ENCODE results near the gene AGK.

DNA sequence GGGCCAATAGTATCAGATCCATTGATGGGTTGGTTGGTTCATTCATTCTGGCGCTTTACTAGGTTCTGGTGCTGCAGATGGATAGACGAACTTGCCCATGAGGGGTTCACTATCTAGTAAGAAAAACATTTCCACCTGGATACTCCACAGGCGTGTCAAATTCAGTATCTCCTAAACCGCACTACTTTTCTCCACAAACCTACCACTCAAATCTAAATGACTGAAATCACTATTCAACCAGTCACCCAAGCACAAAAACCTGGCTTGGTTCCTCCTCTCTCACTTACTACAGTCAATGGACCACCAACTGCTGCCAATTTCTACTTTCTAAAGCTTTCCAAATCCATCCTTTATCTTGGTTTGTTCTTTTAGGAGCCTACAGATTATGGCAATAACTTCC lies 572 bp downstream of the AGK start:
- TF ChIP-seq, protein P1, sequence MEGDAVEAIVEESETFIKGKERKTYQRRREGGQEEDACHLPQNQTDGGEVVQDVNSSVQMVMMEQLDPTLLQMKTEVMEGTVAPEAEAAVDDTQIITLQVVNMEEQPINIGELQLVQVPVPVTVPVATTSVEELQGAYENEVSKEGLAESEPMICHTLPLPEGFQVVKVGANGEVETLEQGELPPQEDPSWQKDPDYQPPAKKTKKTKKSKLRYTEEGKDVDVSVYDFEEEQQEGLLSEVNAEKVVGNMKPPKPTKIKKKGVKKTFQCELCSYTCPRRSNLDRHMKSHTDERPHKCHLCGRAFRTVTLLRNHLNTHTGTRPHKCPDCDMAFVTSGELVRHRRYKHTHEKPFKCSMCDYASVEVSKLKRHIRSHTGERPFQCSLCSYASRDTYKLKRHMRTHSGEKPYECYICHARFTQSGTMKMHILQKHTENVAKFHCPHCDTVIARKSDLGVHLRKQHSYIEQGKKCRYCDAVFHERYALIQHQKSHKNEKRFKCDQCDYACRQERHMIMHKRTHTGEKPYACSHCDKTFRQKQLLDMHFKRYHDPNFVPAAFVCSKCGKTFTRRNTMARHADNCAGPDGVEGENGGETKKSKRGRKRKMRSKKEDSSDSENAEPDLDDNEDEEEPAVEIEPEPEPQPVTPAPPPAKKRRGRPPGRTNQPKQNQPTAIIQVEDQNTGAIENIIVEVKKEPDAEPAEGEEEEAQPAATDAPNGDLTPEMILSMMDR (IDR thresholded peaks at IDR 0.05; ENCODE audit: poor library complexity): no peak
- TF ChIP-seq EZH2 (IDR thresholded peaks at IDR 0.05; ENCODE audit: borderline replicate concordance) (no peak), EZH2phosphoT487 (IDR thresholded peaks at IDR 0.05; ENCODE audit: low read depth, severe bottlenecking, unreplicated experiment) (no peak)
